NCI-H446 treated with DMSO at 0.1 percent for 48 hours (cell line): ENCODE measurements around the gene NCAPH2.

Experiments
- DNase-seq: peaks from one replicate; lab custom pipeline; 2025; lab: John Stamatoyannopoulos, UW

NCAPH2 gene

GRCh38 chr22:50574383-50574755 lies 66.3 kb downstream of the NCAPH2 start:
- DNase-seq, result no peak
